GM18505 (cell line): ENCODE measurements around the gene SLC44A4.
"Not testable (repeated sequence)": the region's sequence is repeated elsewhere in the genome, so short reads cannot be mapped to it uniquely, and the experiment has no call there.

Experiments
- ATAC-seq: cut with Tn5 transposase; IDR thresholded peaks from one replicate; pipeline ENCODE4 v1.9.1; 2021; ENCODE audit not compliant: unreplicated experiment
- POLR2A ChIP-seq: IDR thresholded peaks from 4 replicates; pipeline ENCODE4 v1.6.1; 2011; ENCODE audit warnings: borderline replicate concordance; ENCODE audit not compliant: insufficient read depth, insufficient read length; ENCODE audit errors: extremely low read depth

SLC44A4 gene

DNA sequence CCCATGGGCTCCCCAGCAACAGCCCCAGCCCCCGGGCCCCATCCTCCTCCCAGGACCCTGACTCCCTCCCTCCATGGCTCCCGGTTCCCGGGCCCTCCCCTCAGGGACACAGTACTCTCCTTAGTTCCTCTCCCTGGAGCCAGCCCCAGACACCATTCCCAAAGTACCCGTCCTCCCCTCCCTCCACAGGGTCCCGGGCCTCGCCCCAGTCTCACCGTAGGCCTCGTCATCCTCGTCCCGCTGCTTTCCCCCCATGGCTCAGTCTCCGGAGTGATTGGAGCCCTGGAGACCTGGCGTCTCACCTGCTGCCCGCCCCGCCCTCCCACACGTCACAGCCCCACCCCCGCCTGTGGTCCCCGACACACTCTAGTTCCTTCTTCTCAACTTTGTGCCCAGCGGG is at the start of gene SLC44A4:
Gene SLC44A4 (minus strand): TSS at position 272 of the 400 bp plus-strand sequence. CDS start 17 bp downstream, at position 255.
- ATAC-seq = no peak

DNA sequence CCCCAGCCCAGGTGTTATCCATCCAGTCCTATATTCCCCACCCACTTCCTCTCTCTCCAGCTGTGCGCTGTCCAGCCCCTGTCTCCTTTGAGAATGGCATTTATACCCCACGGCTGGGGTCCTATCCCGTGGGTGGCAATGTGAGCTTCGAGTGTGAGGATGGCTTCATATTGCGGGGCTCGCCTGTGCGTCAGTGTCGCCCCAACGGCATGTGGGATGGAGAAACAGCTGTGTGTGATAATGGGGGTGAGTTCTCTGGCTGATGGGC is 49.8 kb upstream of the SLC44A4 start:
- ATAC-seq = no peak

More for the DNA sequence above, at the start of gene SLC44A4:
- no peak for TF ChIP-seq POLR2A

DNA sequence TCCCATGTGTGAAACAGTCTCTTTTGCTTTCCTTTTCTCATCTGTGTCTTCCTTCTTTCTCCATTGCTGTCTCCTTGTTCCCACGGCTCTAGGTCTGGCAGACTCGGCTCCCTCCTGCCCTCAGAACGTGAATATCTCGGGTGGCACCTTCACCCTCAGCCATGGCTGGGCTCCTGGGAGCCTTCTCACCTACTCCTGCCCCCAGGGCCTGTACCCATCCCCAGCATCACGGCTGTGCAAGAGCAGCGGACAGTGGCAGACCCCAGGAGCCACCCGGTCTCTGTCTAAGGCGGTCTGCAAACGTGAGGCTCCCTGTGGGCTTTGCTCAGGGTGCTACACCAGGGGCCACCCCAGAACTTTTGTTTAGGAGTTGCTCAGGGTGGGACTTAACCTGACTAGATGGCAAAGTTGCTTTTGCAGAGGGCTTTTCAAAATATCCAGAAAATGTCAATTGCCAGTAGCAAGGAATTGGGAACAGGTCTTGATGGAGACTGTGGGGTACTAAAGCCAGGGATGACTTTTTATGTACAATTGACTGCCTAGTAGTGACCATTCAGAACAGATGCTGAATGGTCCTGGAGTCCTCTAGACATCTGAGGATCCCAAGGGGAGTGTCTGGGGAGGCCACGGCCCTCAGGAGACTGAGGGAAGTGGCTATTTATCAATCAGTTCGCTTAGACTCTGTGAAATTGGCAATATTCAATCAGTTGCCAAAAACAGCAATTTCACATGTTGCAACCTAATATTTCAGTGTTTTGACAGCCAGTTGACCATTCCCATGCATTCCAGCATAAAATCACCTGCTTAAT is 49.3 kb upstream of the SLC44A4 start:
- no peak for TF ChIP-seq POLR2A
- ATAC-seq = no peak

More for the DNA sequence above, 49.8 kb upstream of the SLC44A4 start:
- TF ChIP-seq POLR2A = no peak

DNA sequence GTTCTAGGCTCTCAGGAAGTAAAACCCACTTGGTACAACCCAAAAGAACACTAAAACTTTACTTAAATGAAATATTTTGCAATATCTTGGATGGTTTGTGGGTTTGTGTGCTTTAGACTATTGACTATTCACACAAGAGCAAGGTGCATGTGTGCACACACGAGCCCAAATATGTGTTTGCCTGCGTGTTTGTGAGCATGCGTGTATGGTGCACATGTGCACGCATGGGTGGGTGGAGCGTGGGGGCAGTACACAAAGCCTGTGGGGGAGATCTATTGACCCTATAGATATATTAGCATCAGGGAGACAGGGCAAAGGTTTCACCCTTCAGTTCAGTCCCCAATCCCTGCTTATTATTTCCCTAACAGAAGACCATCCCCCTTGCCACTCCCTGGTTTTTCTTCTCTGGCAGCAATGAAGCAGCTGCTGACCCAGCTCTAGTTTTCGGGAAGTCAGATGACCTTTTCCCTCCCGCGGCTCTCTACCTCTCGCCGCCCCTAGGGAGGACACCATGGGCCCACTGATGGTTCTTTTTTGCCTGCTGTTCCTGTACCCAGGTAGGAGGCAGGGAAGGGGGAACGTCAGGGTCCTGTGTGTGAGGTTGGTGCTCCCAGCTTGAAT is 48.6 kb upstream of the SLC44A4 start, which contains the start of gene C2:
Gene C2 (plus strand): TSS at position 476 of the 621 bp plus-strand sequence. CDS start 36 bp downstream, at position 512.
- no peak for TF ChIP-seq POLR2A
- ATAC-seq = no peak

DNA sequence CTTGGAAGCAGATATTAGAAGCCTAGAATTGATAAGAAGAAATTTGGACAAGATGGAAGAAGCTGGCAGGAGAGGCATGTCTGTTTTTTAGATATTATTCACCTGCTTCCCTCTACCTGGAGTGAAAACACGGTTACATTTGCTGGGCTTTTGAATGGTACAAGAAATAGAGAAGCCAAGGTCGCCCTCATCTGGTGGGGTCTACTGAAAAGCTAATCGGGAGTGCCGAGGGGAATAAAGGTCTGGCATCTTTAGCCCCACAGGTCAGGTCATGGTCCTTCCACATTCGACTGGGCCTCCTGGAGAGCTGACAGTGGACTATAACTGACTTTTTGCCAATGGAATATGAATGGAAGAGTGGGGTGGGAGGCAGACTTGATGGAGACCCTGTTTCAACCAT is 44.1 kb upstream of the SLC44A4 start:
- no peak for TF ChIP-seq POLR2A
- no peak for ATAC-seq

DNA sequence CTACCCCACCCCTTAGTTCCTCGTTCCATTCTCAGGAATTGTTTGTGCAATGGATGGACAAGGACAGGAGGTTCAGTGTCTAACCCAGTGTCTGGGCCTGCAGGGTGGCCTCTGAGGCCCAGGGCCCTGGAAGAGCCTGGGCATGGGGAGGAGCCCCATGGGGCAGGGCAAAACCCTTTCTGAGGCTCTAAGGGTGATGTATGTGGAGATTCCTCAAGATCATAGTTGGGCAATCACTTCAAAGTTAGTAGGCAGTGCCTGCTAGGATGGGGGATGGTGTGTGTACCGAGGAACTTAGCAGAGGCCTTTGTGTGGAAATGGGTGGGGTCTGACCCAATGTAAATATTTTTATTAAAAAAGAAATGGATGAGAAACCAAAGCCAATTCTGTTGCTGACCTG is 42.0 kb upstream of the SLC44A4 start:
- TF ChIP-seq POLR2A = no peak
- ATAC-seq = no peak

DNA sequence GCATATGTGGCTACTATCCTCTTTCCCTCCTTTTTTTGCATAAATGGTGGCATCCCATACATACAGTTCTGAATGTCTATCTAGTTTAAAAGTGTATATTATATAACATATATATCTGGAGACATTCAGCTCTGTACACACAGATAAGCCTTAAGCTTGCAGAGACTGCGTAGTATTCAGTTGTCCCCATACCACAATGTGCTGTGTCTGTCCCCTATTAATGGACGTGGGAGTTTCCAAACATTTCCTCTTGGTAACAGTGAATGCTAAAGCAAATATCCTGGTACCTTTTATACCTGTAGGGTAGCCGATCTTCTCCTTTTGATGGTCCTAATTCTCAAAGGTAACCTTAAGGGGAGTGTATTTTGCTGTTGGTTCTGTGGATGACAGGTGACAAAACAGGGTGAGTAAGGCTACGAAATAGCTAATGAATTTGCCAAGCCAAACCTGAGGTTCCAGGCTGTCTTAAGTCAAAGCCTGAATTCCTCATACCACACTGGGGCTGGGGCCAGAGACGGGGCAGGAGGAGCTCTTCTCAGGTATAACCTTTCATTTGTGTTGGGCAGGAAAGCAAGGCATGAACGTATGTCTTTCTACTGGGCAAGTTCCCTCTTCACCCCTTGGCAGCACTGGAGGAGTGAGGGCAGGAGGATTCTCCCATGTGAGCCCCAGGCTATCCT is 41.0 kb upstream of the SLC44A4 start:
- TF ChIP-seq POLR2A = no peak
- ATAC-seq = no peak

DNA sequence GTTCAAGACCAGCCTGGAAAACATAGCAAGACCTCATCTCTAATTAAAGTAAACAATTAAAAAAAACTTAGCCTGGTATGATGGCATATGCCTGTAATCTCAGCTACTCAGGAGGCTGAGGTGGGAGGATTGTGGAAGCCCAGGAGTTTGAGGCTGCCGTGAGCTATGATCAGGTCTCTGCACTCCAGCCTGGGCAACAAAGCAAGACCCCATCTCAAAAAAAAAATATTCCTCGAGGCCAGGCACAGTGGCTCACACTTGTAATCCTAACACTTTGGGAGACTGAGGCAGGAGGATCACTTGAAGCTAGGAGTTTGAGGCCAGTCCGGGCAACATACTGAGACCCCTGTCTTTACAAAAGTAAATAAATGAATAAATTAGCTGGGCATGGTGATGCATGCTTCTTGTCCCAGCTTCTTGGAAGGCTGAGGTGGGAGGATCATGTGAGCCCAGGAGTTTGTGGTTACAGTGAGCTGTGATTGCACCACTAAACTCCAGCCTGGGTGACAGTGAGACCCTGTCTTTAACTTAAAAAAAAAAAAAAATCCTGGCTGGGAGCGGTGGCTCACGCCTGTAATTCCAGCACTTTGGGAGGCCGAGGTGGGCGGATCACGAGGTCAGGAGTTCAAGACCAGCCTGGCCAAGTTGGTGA is 39.4 kb upstream of the SLC44A4 start:
- no peak for TF ChIP-seq POLR2A
- ATAC-seq = no peak

DNA sequence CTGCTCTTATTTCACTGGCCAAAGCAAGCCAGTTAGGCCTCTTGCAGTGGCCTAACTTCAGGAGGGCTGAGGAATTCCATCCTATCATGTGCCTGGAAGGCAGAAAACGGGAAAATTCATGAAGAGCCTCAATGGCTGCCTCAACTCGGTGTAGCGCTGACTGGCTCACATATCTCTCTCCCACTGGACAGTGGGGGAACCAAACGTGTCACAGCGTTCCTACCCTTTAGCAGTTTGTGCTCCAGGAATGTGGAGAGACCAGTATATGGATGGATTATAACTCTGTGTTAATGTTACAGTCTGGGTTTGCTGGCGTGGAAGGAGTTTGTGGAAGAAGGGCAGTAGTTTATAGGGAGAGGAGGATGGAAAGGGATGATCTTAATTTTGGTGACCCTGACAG is 37.0 kb upstream of the SLC44A4 start:
- TF ChIP-seq POLR2A = no peak
- ATAC-seq = no peak

DNA sequence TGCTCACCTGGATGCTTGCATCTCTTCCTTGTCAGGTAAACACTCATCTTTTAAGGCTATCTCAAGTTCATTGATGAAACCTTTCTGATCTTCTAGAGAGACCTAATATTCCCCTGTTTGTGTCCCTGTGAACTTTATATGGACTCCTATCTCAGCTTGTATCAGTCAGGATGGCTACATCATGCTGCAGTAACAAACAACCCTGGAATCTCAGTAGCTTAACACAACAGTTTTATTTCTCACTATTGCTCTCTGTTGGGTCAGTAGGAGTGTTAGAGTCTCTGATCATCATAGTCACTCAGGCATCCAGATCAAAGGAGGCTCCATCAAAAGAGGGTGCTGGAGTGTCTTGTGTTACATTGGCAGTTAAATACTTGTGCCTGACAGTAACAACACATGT is 36.6 kb upstream of the SLC44A4 start:
- no peak for TF ChIP-seq POLR2A
- no peak for ATAC-seq

DNA sequence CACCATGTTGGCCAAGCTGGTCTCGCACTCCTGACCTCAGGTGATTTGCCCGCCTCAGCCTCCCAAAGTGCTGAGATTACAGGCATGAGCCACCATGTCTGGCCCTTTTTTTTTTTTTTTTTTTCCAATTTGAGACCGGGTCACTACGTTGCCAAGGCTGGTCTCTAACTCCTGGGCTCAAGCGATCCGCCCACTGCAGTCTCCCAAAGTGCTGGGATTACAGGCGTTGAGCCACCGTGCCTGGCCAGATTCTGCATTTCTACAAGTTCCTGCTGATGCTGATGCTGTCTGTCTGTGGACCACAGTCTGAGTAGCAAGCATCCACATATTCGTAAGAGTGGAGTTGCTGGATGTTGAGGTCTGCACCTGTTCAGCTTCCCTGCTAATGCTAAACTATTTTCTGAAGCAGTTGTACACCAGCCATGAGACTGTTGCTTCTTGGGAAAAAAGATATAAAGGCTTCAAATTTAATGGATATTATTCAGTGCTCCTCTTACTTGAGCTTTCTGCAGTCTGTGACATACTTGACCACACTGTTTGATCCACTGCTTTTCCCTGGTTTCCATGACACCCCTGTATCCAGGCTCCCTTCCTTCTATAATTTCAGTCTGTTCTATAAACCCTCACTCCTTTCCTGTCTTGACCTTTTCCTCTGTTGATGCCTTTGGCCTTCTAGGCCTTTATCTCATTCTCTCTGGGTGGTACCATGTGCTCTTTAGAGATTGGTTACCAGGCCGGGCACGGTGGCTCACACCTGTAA is 33.2 kb upstream of the SLC44A4 start:
- ATAC-seq = no peak
- no peak for TF ChIP-seq POLR2A

DNA sequence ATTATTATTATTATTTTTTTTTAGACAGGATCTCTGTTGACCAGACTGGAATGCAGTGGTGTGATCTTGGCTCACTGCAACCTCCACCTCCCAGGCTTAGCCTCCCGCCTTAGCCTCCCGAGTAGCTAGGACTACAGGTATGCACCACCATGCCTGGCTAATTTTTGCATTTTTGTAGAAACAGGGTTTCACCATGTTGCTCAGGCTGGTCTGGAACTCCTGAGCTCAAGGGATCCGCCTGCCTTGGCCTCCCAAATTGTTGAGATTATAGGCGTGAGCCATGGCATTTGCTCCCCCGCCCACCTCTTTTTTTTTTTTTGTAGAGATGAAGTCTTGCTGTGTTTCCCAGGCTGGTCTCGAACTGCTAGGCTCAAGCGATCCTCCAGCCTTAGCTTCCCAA is 30.5 kb upstream of the SLC44A4 start:
- not testable (repeated sequence) for ATAC-seq

DNA sequence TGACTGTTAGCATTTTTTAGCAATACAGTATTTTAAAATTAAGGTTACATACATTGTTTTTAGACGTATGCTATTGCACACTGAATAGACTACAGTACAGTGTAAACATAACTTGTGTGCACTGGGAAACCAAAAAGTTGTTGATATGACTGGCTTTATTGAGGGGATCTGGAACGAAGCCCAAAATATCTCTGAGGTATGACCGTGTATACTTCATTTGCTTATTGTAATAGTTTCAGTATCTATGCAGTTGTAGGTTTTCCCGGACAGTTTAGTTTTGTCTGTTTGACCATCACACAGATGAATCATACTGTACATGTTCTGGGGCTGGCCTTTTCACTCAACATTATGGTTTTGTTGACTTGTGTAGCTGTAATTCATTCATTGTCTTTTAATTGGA is 30.0 kb upstream of the SLC44A4 start:
- peak; percentile 64 for ATAC-seq

DNA sequence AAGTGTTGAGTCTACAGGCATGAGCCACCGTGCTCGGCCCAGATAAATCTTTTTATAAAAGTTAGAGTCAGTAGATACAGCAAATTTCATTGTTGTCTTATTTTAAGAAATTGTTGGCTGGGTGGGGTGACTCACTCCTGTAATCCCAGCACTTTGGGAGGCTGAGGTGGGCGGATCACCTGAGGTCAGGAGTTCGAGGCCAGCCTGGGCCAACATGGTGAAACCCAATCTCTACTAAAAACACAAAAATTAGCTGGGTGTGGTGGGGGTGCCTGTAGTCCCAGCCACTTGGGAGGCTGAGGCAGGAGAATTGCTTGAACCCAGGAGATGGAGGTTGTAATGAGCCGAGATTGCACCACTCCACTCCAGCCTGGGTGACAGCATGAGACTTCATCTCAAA is 29.5 kb upstream of the SLC44A4 start:
- ATAC-seq = not testable (repeated sequence)

More for the DNA sequence above, 30.0 kb upstream of the SLC44A4 start:
- no peak for TF ChIP-seq POLR2A
